ENCODE data around the gene SPSB4. TPM values are rescaled to one million over a fixed set of nuclear protein-coding genes. Genes with fewer than 3 reads are reported as not detected.

SPSB4 gene
- total RNA-seq, 1 donor from 2014 or later, result 2.2 TPM

- no peaks in the 10 kb centered on the region for H3K36me3 Mint-ChIP-seq (ENCODE audit: low read depth, unreplicated experiment)
- no peaks in the 10 kb centered on the region for H3K27me3 Mint-ChIP-seq (ENCODE audit: low read depth, unreplicated experiment)
- Histone ChIP-seq H3K79me2 (ENCODE audit: insufficient read depth, low read length) (no peaks in the 10 kb centered on the region), H2AFZ (ENCODE audit: low read depth, low read length) (no peak overlapping the region), H3K4me3 (ENCODE audit: insufficient read depth, low read depth, low read length) (no peak overlapping the region), H3K27me3 (ENCODE audit: insufficient read depth, low read length) (no peaks in the 10 kb centered on the region), H3K27ac (ENCODE audit: low read depth, low read length) (no peak overlapping the region), H4K20me1 (ENCODE audit: insufficient read depth, low read length) (no peaks in the 10 kb centered on the region), H3K36me3 (ENCODE audit: insufficient read depth, low read length) (no peaks in the 10 kb centered on the region), H3K9ac (ENCODE audit: low read length) (no peak overlapping the region), H3K4me1 (ENCODE audit: insufficient read depth, low read length) (no peaks in the 10 kb centered on the region), H3K9me3 (ENCODE audit: insufficient read depth, low read depth, low read length) (no peaks in the 10 kb centered on the region), H3K4me2 (ENCODE audit: low read length) (no peak overlapping the region)
- DNase-seq (ENCODE audit: low read depth) (no peak), FAIRE-seq (no peak)
- H3K9me3 Mint-ChIP-seq (ENCODE audit: unreplicated experiment), result peaks cover 6% of the 10 kb centered on the region
- no peaks in the 10 kb centered on the region for H3K4me1 Mint-ChIP-seq (ENCODE audit: low read depth, unreplicated experiment)
- no peak for TF ChIP-seq EZH2 (IDR thresholded peaks at IDR 0.05; ENCODE audit: insufficient read depth, low read length)
- H3K27ac Mint-ChIP-seq (ENCODE audit: unreplicated experiment), result no peak overlapping the region
- no peak overlapping the region for H3K4me3 Mint-ChIP-seq (ENCODE audit: unreplicated experiment)
Measured at GRCh38 chr3:141164852-141165251, 113.7 kb downstream of the SPSB4 start.

GRCh38 chr3:141167681-141168080, 116.5 kb downstream of the SPSB4 start:
- no peak for DNase-seq (ENCODE audit: low read depth)
- H3K9me3 Mint-ChIP-seq (ENCODE audit: unreplicated experiment), result no peaks in the 10 kb centered on the region
- FAIRE-seq, result no peak
- Histone ChIP-seq H4K20me1 (ENCODE audit: insufficient read depth, low read length) (no peaks in the 10 kb centered on the region), H3K4me1 (ENCODE audit: insufficient read depth, low read length) (no peaks in the 10 kb centered on the region), H3K4me2 (ENCODE audit: low read length) (no peak overlapping the region), H3K9ac (ENCODE audit: low read length) (no peak overlapping the region), H3K27me3 (ENCODE audit: insufficient read depth, low read length) (no peaks in the 10 kb centered on the region), H3K27ac (ENCODE audit: low read depth, low read length) (no peak overlapping the region), H3K9me3 (ENCODE audit: insufficient read depth, low read depth, low read length) (no peaks in the 10 kb centered on the region), H3K4me3 (ENCODE audit: insufficient read depth, low read depth, low read length) (no peak overlapping the region), H3K79me2 (ENCODE audit: insufficient read depth, low read length) (no peaks in the 10 kb centered on the region), H2AFZ (ENCODE audit: low read depth, low read length) (no peak overlapping the region), H3K36me3 (ENCODE audit: insufficient read depth, low read length) (no peaks in the 10 kb centered on the region)
- H3K36me3 Mint-ChIP-seq (ENCODE audit: low read depth, unreplicated experiment), result no peaks in the 10 kb centered on the region
- no peaks in the 10 kb centered on the region for H3K27me3 Mint-ChIP-seq (ENCODE audit: low read depth, unreplicated experiment)
- no peak overlapping the region for H3K4me3 Mint-ChIP-seq (ENCODE audit: unreplicated experiment)
- H3K27ac Mint-ChIP-seq (ENCODE audit: unreplicated experiment), result no peak overlapping the region
- TF ChIP-seq CTCF (IDR thresholded peaks at IDR 0.05; ENCODE audit: insufficient read depth, low read depth, low read length) (no peak), EZH2 (IDR thresholded peaks at IDR 0.05; ENCODE audit: insufficient read depth, low read length) (no peak)
- no peaks in the 10 kb centered on the region for H3K4me1 Mint-ChIP-seq (ENCODE audit: low read depth, unreplicated experiment)

GRCh38 chr3:141170678-141171295, 119.6 kb downstream of the SPSB4 start:
- no peak overlapping the region for H3K9ac ChIP-seq (ENCODE audit: low read length)
- DNase-seq (ENCODE audit: low read depth), result no peak
- Mint-ChIP-seq H3K4me1 (ENCODE audit: low read depth, unreplicated experiment) (no peaks in the 10 kb centered on the region), H3K27ac (ENCODE audit: unreplicated experiment) (no peak overlapping the region), H3K27me3 (ENCODE audit: low read depth, unreplicated experiment) (no peaks in the 10 kb centered on the region), H3K9me3 (ENCODE audit: unreplicated experiment) (peaks cover 2% of the 10 kb centered on the region), H3K4me3 (ENCODE audit: unreplicated experiment) (no peak overlapping the region), H3K36me3 (ENCODE audit: low read depth, unreplicated experiment) (no peaks in the 10 kb centered on the region)
- no peak for FAIRE-seq
- no peak overlapping the region for H3K4me2 ChIP-seq (ENCODE audit: low read length)
- H3K27ac ChIP-seq (ENCODE audit: low read depth, low read length), result no peak overlapping the region
- H3K27me3 ChIP-seq (ENCODE audit: insufficient read depth, low read length), result no peaks in the 10 kb centered on the region
- no peaks in the 10 kb centered on the region for H3K36me3 ChIP-seq (ENCODE audit: insufficient read depth, low read length)
- no peaks in the 10 kb centered on the region for H4K20me1 ChIP-seq (ENCODE audit: insufficient read depth, low read length)
- H3K79me2 ChIP-seq (ENCODE audit: insufficient read depth, low read length), result no peaks in the 10 kb centered on the region
- no peak for TF ChIP-seq CTCF (IDR thresholded peaks at IDR 0.05; ENCODE audit: insufficient read depth, low read depth, low read length)
- no peak for TF ChIP-seq EZH2 (IDR thresholded peaks at IDR 0.05; ENCODE audit: insufficient read depth, low read length)
- H2AFZ ChIP-seq (ENCODE audit: low read depth, low read length), result no peak overlapping the region
- no peak overlapping the region for H3K4me3 ChIP-seq (ENCODE audit: insufficient read depth, low read depth, low read length)
- no peaks in the 10 kb centered on the region for H3K9me3 ChIP-seq (ENCODE audit: insufficient read depth, low read depth, low read length)
- no peaks in the 10 kb centered on the region for H3K4me1 ChIP-seq (ENCODE audit: insufficient read depth, low read length)
